GM12878 (cell line): ENCODE measurements around the gene PCNX1. TPM values are rescaled to one million over a fixed set of nuclear protein-coding genes. Genes with fewer than 3 reads are reported as not detected.
A peak's percentile ranks its signal among the peaks of the same experiment; 100 is the strongest.

ENCODE experiments used
- BCL3 ChIP-seq: IDR thresholded peaks from 2 replicates; pipeline ENCODE4 v1.6.1; 2011; ENCODE audit warnings: borderline replicate concordance, low read depth, mild to moderate bottlenecking, moderate library complexity, low read length; ENCODE audit not compliant: insufficient read depth, poor library complexity, severe bottlenecking
- CBX3 ChIP-seq: fragments of 200-600 bp; sonication (generic); IDR thresholded peaks from 2 replicates; pipeline ENCODE4 v1.6.1; 2016; ENCODE audit warnings: low read depth, borderline replicate concordance
- DPF2 ChIP-seq: fragments of 450-650 bp; IDR thresholded peaks from 2 replicates; pipeline ENCODE4 v1.6.1; 2017; ENCODE audit warnings: mild to moderate bottlenecking
- ETV6 ChIP-seq, 2 experiments: fragments of 450-650 bp in 1 of 2; IDR thresholded peaks in 1 of 2; conservative IDR thresholded peaks in 1 of 2; 2 replicates each; pipeline ENCODE4 v1.6.1; 2014; ENCODE audit warnings: antibody characterized with exemption in 1 of 2, borderline replicate concordance in 1 of 2, low read depth in 1 of 2, mild to moderate bottlenecking in 1 of 2, moderate library complexity in 1 of 2
- FOXK2 ChIP-seq: fragments of 450-650 bp; IDR thresholded peaks from 2 replicates; pipeline ENCODE4 v1.6.1; 2017; ENCODE audit warnings: mild to moderate bottlenecking, moderate library complexity
- GATAD2B ChIP-seq: fragments of 450-650 bp; conservative IDR thresholded peaks from 2 replicates; pipeline ENCODE4 v1.6.1; 2017; ENCODE audit warnings: low read depth, mild to moderate bottlenecking, moderate library complexity
- MEF2A ChIP-seq: IDR thresholded peaks from 2 replicates; pipeline ENCODE4 v1.6.1; 2011; ENCODE audit warnings: low read depth, mild to moderate bottlenecking, low read length, moderate library complexity; ENCODE audit not compliant: insufficient read depth
- MTA3 ChIP-seq: IDR thresholded peaks from 2 replicates; pipeline ENCODE4 v1.6.1; 2012; ENCODE audit warnings: low read length, inconsistent platforms, borderline replicate concordance
- POLR2AphosphoS2 ChIP-seq: IDR thresholded peaks from 2 replicates; pipeline ENCODE4 v1.6.1; 2011; ENCODE audit warnings: low read depth, mild to moderate bottlenecking, low read length, improper control_type of control experiment, moderate library complexity
- RB1 ChIP-seq: fragments of 450-650 bp; formaldehyde crosslinking; IDR thresholded peaks from 2 replicates; pipeline ENCODE4 v1.6.1; 2017; ENCODE audit warnings: mild to moderate bottlenecking, borderline replicate concordance
- SUPT20H ChIP-seq: IDR thresholded peaks from 2 replicates; pipeline ENCODE4 v1.6.1; 2011; ENCODE audit warnings: low read depth, mild to moderate bottlenecking, low read length, moderate library complexity, borderline replicate concordance; ENCODE audit not compliant: control insufficient read depth
- TBL1XR1 ChIP-seq: IDR thresholded peaks from 2 replicates; pipeline ENCODE4 v1.6.1; 2012; ENCODE audit warnings: low read depth, low read length, improper control_type of control experiment
- USF2 ChIP-seq: IDR thresholded peaks from 2 replicates; pipeline ENCODE4 v1.6.1; 2011; ENCODE audit warnings: low read depth, low read length, improper control_type of control experiment, borderline replicate concordance
- ZBED1 ChIP-seq: IDR thresholded peaks from 2 replicates; pipeline ENCODE4 v1.6.1; 2016; ENCODE audit warnings: borderline replicate concordance
- ZNF592 ChIP-seq: fragments of 450-650 bp; IDR thresholded peaks from 2 replicates; pipeline ENCODE4 v1.6.1; 2017; ENCODE audit warnings: mild to moderate bottlenecking, moderate library complexity
- ZNF687 ChIP-seq: fragments of 450-650 bp; IDR thresholded peaks from 2 replicates; pipeline ENCODE4 v1.6.1; 2017; ENCODE audit warnings: mild to moderate bottlenecking, moderate library complexity
- polyA plus RNA-seq, 11 experiments: library from polyadenylated mRNA; depleted of rRNA in 4 of 11; unstranded in 6 of 11; stranded (reverse) in 5 of 11; fragments of >200 nt; fragmentation: Nextera tagmentation in 4 of 11; fragmentation: Illumina TruSeq in 1 of 11; extraction: Ambion mirVana in 4 of 11; extraction: Trizol in 1 of 11; gene quantifications; 1 replicate in 1 of 11; 2 replicates in 10 of 11; pipeline versions ENCODE4 v1.2.1 to v1.2.3, GENCODE V29; 2011 to 2016; ENCODE audit warnings: inconsistent platforms in 2 of 11, missing spikeins in 2 of 11, low read depth in 1 of 11
- total RNA-seq, 4 experiments: library from RNA; depleted of rRNA in 3 of 4; stranded (reverse); fragments of >200 nt in 3 of 4; fragmentation: Illumina TruSeq in 1 of 4; extraction: Trizol in 1 of 4; gene quantifications; 2 replicates each; pipeline versions ENCODE4 v1.2.1 to v1.2.3, GENCODE V29; 2013 to 2021

Gene PCNX1
- total and polyA plus RNA-seq, 10 of the 15 experiments (the other 5 are each of a cell fraction or from before 2014, with no cell fraction given): 4.6 to 53.9 (median 20.5) TPM

- TF ChIP-seq DPF2 (peak; percentile 70; the same call in 1 of the 2 replicates), GATAD2B (no peak), CBX3 (no peak), ZNF592 (no peak), MTA3 (no peak; the same call in 1 of the 2 replicates), TBL1XR1 (no peak), FOXK2 (no peak), POLR2AphosphoS2 (no peak), RB1 (no peak), ZBED1 (no peak), USF2 (no peak), BCL3 (no peak), SUPT20H (no peak), MEF2A (no peak), ZNF687 (no peak), ETV6 (conservative IDR thresholded peaks at IDR 0.05 in 1 of 2, IDR thresholded peaks at IDR 0.05 in 1 of 2; ENCODE audit: borderline replicate concordance in 1 of 2, low read depth in 1 of 2) (peak in 1 of 2 experiments; percentile 31; a peak in 2 of 4 replicates)
Observed at GRCh38 chr14:71142375-71143038, 235.2 kb downstream of the PCNX1 start (continued).
